Vagina (tissue), 2 donors: ENCODE results near the gene PPP4R3B. TPM values are rescaled to one million over a fixed set of nuclear protein-coding genes. Genes with fewer than 3 reads are reported as not detected.

Experiments
- DNase-seq, 2 donors: peaks; one replicate each; pipeline ENCODE4 v3.0.0-alpha.2; 2017; ENCODE audit errors: extremely low spot score in 2 of 2
- H3K27ac ChIP-seq: fragments of 200-600 bp; sonication (generic); one replicate; pipeline ENCODE4 v1.5.1; 2019
- H3K27me3 ChIP-seq: fragments of 200-600 bp; sonication (generic); one replicate; pipeline ENCODE4 v1.5.1; 2019
- H3K36me3 ChIP-seq, 2 donors: fragments of 200-600 bp; sonication (generic); one replicate each; pipeline ENCODE4 v1.5.1; 2017 to 2019
- H3K4me1 ChIP-seq: fragments of 200-600 bp; sonication (generic); one replicate; pipeline ENCODE4 v1.5.1; 2019
- H3K4me3 ChIP-seq, 2 donors: fragments of 200-600 bp; sonication (generic); 1 replicate in 1 of 2; 2 replicates in 1 of 2; pipeline ENCODE4 v1.5.1; 2016 to 2019
- H3K9me3 ChIP-seq: fragments of 200-600 bp; sonication (generic); one replicate; pipeline ENCODE4 v1.5.1; 2019
- POLR2A ChIP-seq, 2 donors: fragments of 450-650 bp; IDR thresholded peaks; one replicate each; pipeline ENCODE4 v1.6.1; 2017; ENCODE audit warnings: antibody characterized with exemption in 2 of 2, mild to moderate bottlenecking in 2 of 2, moderate library complexity in 2 of 2
- POLR2AphosphoS5 ChIP-seq, 2 donors: sonication (generic); formaldehyde crosslinking; IDR thresholded peaks; one replicate each; pipeline ENCODE4 v1.9.0; 2017; ENCODE audit warnings: antibody characterized with exemption in 2 of 2, mild to moderate bottlenecking in 2 of 2, low read depth in 1 of 2; ENCODE audit not compliant: insufficient read depth in 1 of 2
- intact Hi-C: fragments of 100-400 bp; cut with DNase I; formaldehyde crosslinking; loops from one replicate; pipeline ENCODE4 v1.15.1; 2023
- total RNA-seq: library from RNA; depleted of rRNA; stranded (reverse); fragments of >200 nt; gene quantifications from one replicate; pipeline ENCODE4 v1.2.3, GENCODE V29; 2016
- TF ChIP-seq, protein P1 (sequence below), 3 experiments: fragments of 450-650 bp in 2 of 3; fragments of 200-600 bp in 1 of 3; sonication (generic) in 1 of 3; IDR thresholded peaks; one replicate each; pipeline ENCODE4 v1.5.1; 2017 to 2019; ENCODE audit warnings: antibody characterized with exemption in 3 of 3, mild to moderate bottlenecking in 2 of 3, moderate library complexity in 2 of 3

The PPP4R3B gene
- total RNA-seq, 1 donor from 2014 or later = 44.9 TPM

DNA sequence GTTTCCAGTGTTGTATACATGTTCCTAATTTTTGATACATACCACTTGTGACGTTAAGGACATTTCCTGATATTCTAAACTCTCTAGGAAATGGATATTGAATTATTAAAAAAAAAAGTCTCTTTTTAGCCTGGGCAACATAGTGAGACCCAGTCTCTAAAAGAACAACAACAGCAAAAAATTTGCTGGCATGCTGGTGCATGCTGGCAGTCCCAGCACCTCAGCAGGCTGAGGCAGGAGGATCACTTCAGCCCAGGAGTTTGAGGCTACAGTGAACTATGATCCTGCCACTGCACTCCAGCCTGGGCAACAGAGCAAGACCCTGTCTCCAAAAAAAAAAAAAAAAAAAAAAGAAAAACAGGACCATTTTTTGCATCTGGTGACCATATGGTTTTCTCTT, 10.5 kb upstream of the PPP4R3B start:
- DNase-seq = no peak
- TF ChIP-seq, protein P1, sequence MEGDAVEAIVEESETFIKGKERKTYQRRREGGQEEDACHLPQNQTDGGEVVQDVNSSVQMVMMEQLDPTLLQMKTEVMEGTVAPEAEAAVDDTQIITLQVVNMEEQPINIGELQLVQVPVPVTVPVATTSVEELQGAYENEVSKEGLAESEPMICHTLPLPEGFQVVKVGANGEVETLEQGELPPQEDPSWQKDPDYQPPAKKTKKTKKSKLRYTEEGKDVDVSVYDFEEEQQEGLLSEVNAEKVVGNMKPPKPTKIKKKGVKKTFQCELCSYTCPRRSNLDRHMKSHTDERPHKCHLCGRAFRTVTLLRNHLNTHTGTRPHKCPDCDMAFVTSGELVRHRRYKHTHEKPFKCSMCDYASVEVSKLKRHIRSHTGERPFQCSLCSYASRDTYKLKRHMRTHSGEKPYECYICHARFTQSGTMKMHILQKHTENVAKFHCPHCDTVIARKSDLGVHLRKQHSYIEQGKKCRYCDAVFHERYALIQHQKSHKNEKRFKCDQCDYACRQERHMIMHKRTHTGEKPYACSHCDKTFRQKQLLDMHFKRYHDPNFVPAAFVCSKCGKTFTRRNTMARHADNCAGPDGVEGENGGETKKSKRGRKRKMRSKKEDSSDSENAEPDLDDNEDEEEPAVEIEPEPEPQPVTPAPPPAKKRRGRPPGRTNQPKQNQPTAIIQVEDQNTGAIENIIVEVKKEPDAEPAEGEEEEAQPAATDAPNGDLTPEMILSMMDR (IDR thresholded peaks at IDR 0.05) = no peak
- no peak for TF ChIP-seq POLR2AphosphoS5 (IDR thresholded peaks at IDR 0.05; ENCODE audit: insufficient read depth in 1 of 2, low read depth in 1 of 2)
- TF ChIP-seq POLR2A (IDR thresholded peaks at IDR 0.05) = no peak
- no peaks in the 10 kb centered on the region for H3K36me3 ChIP-seq
- no peak overlapping the region for H3K4me3 ChIP-seq
- H3K4me1 ChIP-seq = peaks cover 13% of the 10 kb centered on the region
- no peaks in the 10 kb centered on the region for H3K27me3 ChIP-seq
- H3K9me3 ChIP-seq = no peaks in the 10 kb centered on the region
- no peak overlapping the region for H3K27ac ChIP-seq
- intact Hi-C loops = no loop called here

DNA sequence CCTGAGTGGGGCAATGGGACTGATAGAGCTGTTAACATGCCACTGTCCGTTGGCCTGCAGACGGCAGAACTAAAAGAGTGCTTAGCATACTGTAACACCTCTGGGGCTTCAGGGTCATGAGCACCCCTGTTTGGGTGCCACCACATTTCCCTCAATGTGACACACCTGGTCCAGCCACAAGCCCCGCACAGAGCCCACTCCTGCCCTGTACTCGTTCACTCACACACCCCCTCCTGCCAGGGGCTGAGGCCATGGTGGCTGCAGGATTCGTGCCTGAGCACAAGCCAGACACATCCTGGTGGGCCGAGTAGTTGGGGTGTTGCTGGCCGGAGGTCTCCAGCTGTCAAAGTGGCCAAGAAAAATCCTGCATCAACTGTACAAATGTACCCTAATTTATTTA, 4.4 kb upstream of the PPP4R3B start:
- Histone ChIP-seq H3K4me3 (no peak overlapping the region), H3K27me3 (no peaks in the 10 kb centered on the region), H3K36me3 (no peaks in the 10 kb centered on the region), H3K27ac (no peak overlapping the region), H3K4me1 (peaks cover 50% of the 10 kb centered on the region), H3K9me3 (no peaks in the 10 kb centered on the region)
- DNase-seq = no peak
- intact Hi-C loops = no loop called here
- TF ChIP-seq, protein P1 (IDR thresholded peaks at IDR 0.05) = no peak
- no peak for TF ChIP-seq POLR2A (IDR thresholded peaks at IDR 0.05)
- TF ChIP-seq POLR2AphosphoS5 (IDR thresholded peaks at IDR 0.05; ENCODE audit: insufficient read depth in 1 of 2, low read depth in 1 of 2) = no peak

DNA sequence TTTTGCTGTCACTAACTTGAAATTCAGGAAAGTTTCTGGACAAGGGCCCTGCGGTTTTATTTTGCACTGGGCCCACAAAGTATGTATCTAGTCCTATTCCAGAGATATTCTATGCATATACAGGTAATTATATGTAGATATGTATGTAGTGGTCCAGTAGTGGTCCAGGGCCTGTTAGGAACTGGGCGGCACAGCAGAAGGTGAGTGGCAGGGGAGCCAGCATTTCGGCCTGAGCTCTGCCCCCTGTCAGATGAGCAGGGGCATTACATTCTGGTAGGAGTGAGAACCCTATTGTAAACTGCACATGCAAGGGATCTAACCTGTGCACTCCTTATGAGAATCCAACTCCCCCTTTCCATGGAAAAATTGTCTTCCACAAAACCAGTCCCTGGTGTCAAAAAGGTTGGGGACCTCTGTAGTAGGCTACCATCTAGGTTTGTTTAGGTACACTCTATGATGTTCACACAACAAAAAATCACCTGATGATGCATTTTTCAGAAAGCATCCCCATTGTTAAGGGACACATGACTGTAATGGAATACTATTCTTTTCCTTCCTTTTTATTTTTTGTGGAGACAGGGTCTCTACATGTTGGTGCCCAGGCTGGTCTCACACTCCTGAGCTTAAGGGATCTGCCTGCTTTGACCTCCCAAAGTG, 2.8 kb upstream of the PPP4R3B start:
- H3K9me3 ChIP-seq = no peaks in the 10 kb centered on the region
- H3K27me3 ChIP-seq = no peaks in the 10 kb centered on the region
- H3K4me1 ChIP-seq = peaks cover 63% of the 10 kb centered on the region
- H3K36me3 ChIP-seq = no peaks in the 10 kb centered on the region
- H3K27ac ChIP-seq = no peak overlapping the region
- intact Hi-C loops = no loop called here
- TF ChIP-seq POLR2A (IDR thresholded peaks at IDR 0.05) = no peak
- TF ChIP-seq, protein P1 (IDR thresholded peaks at IDR 0.05) = no peak
- TF ChIP-seq POLR2AphosphoS5 (IDR thresholded peaks at IDR 0.05; ENCODE audit: insufficient read depth in 1 of 2, low read depth in 1 of 2) = no peak
- DNase-seq = no peak
- H3K4me3 ChIP-seq = no peak overlapping the region

DNA sequence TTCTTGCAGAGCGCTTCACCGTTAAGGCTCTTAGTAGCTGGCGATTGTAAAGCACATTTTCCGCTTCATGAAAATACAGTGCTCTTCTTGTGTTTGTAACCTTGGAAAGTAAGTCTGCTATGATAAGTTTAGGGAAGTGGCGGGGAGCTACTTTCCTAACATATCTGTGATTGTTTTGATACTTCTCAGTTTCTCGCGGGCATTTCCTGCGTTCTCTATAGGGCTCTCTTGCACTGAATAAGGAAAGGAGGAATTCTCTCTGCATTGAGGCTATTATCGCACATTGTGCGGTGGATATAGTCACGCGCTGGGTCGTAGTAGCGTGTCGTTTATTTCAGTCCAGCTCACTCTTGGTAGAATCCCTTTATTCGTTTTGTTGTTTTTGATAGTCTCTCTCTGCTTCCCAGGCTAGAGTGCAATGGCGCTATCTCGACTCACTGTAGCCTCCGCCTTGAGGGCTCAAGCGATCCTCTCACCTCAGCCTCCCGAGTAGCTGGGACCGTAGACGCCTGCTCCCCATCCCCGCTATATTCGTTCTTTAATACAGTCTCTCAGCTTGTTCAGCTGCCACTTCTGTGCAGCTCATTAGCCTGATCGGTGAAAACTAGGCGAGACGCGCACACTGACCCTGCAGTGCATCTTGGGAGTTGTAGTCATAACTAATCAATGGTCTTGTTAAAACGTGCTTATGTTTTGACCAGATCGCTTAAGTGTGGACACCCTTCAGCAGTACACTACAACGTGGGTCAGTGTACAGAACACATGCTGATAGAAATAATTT, 1.0 kb upstream of the PPP4R3B start:
- peak overlapping the region; percentile 93 to 95 for H3K4me3 ChIP-seq
- H3K4me1 ChIP-seq = peaks cover 63% of the 10 kb centered on the region
- no peaks in the 10 kb centered on the region for H3K9me3 ChIP-seq
- peaks cover 0 to 7% of the 10 kb centered on the region in 2 donors for H3K36me3 ChIP-seq
- DNase-seq = no peak
- intact Hi-C loops = no loop called here
- H3K27ac ChIP-seq = peak overlapping the region; percentile 92
- no peak for TF ChIP-seq POLR2AphosphoS5 (IDR thresholded peaks at IDR 0.05; ENCODE audit: insufficient read depth in 1 of 2, low read depth in 1 of 2)
- TF ChIP-seq, protein P1 (IDR thresholded peaks at IDR 0.05) = no peak
- TF ChIP-seq POLR2A (IDR thresholded peaks at IDR 0.05) = no peak
- no peaks in the 10 kb centered on the region for H3K27me3 ChIP-seq

DNA sequence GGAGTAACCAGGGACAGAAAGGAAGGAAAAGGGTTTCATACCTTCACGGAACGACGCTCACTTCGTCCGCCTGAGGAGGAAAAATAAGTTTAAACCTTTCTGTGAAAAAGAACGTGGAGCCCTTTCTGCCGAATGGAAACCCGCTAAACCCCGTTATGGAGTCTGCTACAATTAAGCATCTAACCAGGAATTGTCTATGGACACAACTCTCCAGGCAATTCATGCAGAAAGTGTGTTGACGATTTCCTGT, 528 bp upstream of the PPP4R3B start:
- Histone ChIP-seq H3K4me1 (peaks cover 60% of the 10 kb centered on the region), H3K36me3 (peaks cover 0 to 12% of the 10 kb centered on the region in 2 donors), H3K27me3 (no peaks in the 10 kb centered on the region), H3K9me3 (no peaks in the 10 kb centered on the region), H3K4me3 (peak overlapping the region; percentile 93 to 95), H3K27ac (peak overlapping the region; percentile 92)
- no peak for TF ChIP-seq POLR2A (IDR thresholded peaks at IDR 0.05)
- TF ChIP-seq POLR2AphosphoS5 (IDR thresholded peaks at IDR 0.05; ENCODE audit: insufficient read depth in 1 of 2, low read depth in 1 of 2) = no peak
- TF ChIP-seq, protein P1 (IDR thresholded peaks at IDR 0.05) = no peak
- no peak for DNase-seq
- intact Hi-C loops = no loop called here
